DMS53 treated with DMSO at 0.1 percent for 48 hours (cell line): Measurements from ENCODE around the gene MROH2A.

Source experiments
- DNase-seq: peaks from one replicate; lab custom pipeline; 2025; ENCODE audit not compliant: unreplicated experiment; lab: John Stamatoyannopoulos, UW

Gene MROH2A

GRCh38 chr2:233801357-233802131, 23.4 kb downstream of the MROH2A start:
- DNase-seq, result no peak

DNA sequence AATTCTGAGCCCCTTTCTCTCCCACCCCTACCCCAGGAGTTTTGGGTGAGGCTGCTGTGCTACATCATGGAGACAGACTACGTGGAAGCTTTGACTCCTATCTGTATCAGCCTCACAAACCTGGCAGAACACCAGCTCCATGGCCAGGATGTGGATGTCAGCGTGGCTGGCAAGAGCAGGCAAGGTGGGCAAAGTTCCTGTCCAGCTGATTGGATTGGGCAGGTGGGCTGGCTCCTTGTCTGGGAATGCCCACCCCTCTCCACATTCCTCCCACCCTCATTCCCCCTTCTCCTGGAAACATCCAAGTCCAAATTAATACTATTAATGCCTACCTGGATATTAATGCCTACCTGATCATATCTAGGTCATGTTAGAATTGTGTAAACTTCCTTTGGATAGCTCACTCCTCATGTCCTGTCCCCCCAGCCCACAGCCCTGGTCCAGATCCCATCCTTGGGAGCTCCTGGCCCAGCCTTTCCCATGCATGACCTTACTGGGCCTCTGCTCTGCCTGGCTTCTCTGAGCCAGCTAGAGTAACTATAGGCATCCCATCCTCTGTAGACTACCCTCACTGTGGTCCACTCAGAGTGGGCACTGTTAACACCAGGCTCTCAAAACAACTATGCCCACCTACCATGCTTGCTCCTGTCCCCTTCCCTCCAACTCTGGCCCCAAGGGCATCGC, 24.1 kb downstream of the MROH2A start:
- DNase-seq, result no peak

DNA sequence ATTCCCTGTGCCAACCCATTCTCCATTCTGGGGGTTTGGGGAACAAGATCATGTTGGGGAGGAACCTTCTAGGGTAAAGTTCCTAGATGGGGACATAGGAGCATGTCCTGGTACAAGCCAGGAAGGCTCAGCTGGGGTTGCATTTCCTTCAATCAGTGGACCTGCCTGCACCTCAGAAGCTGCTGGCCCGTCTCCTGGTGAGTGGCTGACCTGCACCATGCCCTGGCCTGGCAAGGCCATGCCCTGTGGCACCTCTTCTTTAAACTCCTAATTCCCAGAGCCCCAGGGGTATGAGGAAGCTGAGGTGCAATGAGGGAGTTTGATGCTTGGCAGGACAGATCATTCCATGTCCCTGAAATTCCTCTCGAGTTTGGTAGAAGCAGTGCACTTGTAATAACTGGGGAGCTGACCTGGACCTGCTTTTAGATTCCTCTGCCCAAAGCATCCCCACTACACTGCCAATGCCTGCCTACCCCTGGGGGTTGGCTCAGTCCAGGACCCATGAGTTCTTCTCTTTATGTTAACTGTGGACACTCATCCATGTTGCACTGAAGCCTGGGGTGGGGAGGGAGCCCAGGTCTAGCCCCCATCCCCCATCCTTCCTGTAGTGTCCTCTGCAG, 25.3 kb downstream of the MROH2A start:
- no peak for DNase-seq

- no peak for DNase-seq
Measured at GRCh38 chr2:233803994-233804393, 25.9 kb downstream of the MROH2A start.

DNA sequence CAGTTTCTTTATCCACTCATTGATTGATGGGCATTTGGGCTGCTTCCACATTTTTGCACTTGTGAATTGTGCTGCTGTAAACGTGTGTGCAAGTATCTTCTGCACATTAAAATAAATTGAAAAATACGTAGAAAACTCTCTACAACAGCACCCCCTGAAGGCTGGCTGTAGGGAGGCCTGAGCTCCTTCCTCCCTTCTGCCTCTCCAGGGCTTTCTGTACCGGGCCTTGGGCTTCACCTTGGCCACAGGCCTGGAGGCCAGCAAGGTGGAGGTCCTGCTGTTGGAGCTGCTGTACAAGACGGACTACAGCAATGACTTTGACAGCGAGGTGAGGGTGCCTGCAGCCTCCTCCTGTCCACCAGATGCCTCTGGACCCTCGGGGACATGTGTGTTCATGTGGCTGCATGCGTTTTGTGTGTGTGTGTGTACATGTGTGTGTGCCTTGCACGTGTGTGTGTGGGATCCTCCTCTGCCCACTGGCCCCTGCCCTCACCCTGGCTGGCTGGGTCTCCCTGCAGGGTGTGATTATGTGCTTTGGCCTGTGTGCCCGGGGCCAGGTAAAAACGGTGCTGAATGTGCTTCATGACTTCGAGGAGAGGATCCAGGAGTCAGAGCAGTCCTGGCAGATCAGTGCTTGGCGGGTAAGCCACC, 29.2 kb downstream of the MROH2A start:
- DNase-seq, result no peak

GRCh38 chr2:233807966-233808935, 30.1 kb downstream of the MROH2A start:
- no peak for DNase-seq

GRCh38 chr2:233810385-233810784, 32.3 kb downstream of the MROH2A start:
- no peak for DNase-seq

- no peak for DNase-seq
Measured at GRCh38 chr2:233811087-233811486, 33.0 kb downstream of the MROH2A start.

DNA sequence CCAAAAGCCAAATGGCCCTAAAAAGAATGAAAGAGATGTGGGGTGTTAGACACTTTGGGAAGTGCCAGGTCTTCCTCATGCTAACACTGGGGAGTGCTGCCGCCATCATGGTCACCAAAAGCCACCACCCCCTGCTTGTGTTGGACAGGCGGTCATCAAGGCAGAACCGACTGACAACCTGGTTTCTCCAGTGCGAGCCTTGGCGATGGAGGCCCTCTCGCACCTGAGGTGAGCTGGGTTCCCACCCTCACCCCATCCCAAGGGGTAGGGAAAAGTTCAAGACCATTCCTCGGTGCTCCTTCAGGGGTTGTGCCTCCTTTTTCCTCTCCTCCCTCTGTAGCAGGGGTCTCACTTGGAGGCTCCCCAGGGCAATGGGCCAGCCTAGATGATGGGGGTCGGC, 33.6 kb downstream of the MROH2A start:
- no peak for DNase-seq

DNA sequence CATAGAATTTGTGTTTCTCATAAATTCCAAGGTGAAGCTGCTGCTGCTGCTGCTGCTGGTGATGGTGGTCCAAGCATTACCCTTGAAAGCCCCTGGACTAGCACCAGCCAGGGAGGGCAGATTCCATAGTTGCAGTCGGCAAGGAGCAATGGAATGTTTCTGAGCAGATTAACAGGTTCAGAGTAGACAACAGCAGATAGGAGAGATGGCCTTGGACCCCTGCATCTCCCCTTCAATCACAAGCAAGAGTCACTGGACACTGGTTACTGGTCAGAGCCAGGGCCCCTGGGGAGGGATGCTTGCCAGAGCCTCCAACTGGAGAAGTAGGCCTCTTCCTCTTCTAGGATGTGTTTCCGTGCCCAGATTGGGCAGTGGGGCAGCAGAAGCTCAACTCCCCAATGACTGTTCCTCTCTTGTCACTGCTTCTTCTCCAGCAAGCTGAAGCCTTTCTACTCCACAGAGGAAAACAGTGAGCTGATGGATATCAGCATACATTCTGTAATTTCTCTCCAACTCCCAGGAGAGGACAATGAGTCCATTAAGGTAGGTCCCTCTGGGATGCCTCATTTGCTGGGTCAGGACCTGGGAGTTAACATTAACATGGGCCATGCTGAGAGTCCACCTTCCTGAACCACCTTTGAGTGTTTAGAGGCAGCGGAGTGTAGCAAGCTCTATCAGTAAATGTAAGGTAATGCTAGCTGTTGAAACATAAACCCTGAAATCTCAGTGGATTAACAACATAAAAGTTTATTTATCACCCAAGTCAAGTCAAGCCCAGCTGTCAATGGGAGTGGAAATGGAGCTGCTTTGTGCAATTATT, 35.3 kb downstream of the MROH2A start:
- DNase-seq, result no peak

GRCh38 chr2:233814056-233814835, 36.1 kb downstream of the MROH2A start:
- no peak for DNase-seq

GRCh38 chr2:233815861-233816260, 37.7 kb downstream of the MROH2A start:
- no peak for DNase-seq

DNA sequence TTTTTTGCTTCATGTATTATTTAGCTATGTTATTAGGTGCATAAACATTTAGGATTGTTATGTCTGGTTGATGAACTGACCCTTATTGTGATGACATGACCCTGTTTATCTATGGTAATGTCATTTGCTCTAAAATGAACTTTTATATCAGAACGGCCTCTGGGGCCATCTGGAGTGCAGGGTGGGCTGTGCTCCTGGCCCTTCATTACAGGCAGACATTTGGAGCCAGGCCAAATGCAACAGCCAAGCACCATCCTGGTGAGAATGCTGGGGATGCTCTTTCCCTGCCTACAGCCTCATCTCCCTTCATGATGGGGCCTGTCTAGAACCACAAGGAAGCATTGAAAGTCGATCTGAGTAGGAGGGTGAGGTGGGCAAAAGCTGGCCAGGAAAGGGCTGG, 38.2 kb downstream of the MROH2A start:
- no peak for DNase-seq

DNA sequence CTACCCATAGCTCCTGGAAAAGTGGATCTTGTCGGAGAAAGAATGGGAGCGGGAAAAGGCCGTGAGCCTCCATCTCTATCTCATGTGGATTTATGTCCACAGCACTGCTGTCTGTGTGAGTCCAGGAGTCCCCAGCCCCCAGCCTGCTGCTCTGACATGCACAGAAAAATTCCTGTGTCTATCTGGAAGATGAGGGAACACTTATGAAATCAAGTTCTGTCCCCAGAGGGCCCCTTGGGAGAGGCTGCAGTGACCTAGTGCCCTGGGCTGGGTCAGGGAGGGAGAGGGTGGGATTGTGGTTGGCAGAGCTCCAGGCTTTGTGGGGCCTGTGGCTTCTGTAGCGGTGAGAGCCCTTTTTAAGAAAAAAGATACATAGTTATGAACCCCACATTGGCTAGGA, 38.6 kb downstream of the MROH2A start:
- no peak for DNase-seq

DNA sequence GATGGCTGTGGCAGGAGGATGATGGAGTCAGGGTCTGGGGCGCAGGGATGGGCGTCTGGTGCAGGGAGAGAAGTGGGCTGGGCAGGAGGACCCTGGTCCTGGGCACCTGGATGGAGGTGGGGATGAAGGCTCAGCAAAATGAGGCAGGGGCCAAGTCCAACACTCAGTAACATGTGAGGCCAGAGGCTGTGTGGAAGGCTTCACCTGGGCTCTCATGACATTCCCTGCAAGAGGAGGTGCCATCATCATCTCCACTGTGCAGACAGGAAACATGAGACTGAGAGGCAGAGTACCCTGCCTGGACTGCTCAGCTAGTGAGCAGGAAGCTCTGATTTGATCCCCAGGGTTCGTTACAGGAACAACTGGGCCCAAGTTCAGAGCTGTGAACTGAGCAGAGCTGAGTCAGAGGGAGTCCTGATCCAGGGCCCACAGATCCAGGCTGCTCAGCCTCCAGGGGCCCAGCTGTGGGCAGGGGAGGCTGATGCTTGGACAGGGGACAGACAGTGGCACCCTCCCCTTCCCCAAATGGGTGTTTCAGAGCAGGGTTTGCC, 39.3 kb downstream of the MROH2A start:
- DNase-seq, result no peak

GRCh38 chr2:233817995-233818638, 40.0 kb downstream of the MROH2A start:
- DNase-seq, result no peak

- DNase-seq, result no peak
Measured at GRCh38 chr2:233818639-233819621, 40.8 kb downstream of the MROH2A start.
